Astrocyte (in vitro differentiated cells and primary cell): Measurements from ENCODE around the gene UBE2C. TPM values are rescaled to one million over a fixed set of nuclear protein-coding genes. Genes with fewer than 3 reads are reported as not detected.

Experiments used
- DNase-seq: peaks from one replicate; pipeline ENCODE4 v3.0.0-alpha.2; 2010; ENCODE audit warnings: low read depth
- FAIRE-seq: peaks from 2 replicates; lab custom pipeline; 2011; peaks lifted over from hg19 to GRCh38; lab: Jason Lieb, UNC
- H2AFZ ChIP-seq: 2 replicates; pipeline ENCODE4 v1.6.0; 2012; ENCODE audit warnings: low read depth, low read length, inconsistent platforms
- H3K27ac ChIP-seq: 2 replicates; pipeline ENCODE4 v1.5.1; 2011; ENCODE audit warnings: low read depth, low read length, inconsistent platforms
- H3K27me3 ChIP-seq: 2 replicates; pipeline ENCODE4 v1.6.0; 2011; ENCODE audit warnings: low read length, inconsistent platforms; ENCODE audit not compliant: insufficient read depth
- H3K36me3 ChIP-seq: 2 replicates; pipeline ENCODE4 v1.5.1; 2011; ENCODE audit warnings: low read length, inconsistent platforms; ENCODE audit not compliant: insufficient read depth
- H3K4me1 ChIP-seq: 2 replicates; pipeline ENCODE4 v1.5.1; 2011; ENCODE audit warnings: low read length, inconsistent platforms; ENCODE audit not compliant: insufficient read depth
- H3K4me2 ChIP-seq: 2 replicates; pipeline ENCODE4 v1.6.0; 2012; ENCODE audit warnings: low read length, inconsistent platforms
- H3K4me3 ChIP-seq: 2 replicates; pipeline ENCODE4 v1.5.1; 2011; ENCODE audit warnings: low read depth, mild to moderate bottlenecking, low read length, inconsistent platforms; ENCODE audit not compliant: insufficient read depth
- H3K79me2 ChIP-seq: 2 replicates; pipeline ENCODE4 v1.6.0; 2012; ENCODE audit warnings: mild to moderate bottlenecking, low read length, inconsistent platforms; ENCODE audit not compliant: insufficient read depth
- H3K9ac ChIP-seq: 2 replicates; pipeline ENCODE4 v1.6.0; 2012; ENCODE audit warnings: mild to moderate bottlenecking, low read length, inconsistent platforms
- H3K9me3 ChIP-seq: 2 replicates; pipeline ENCODE4 v1.5.1; 2012; ENCODE audit warnings: low read depth, mild to moderate bottlenecking, low read length, inconsistent platforms; ENCODE audit not compliant: insufficient read depth
- H4K20me1 ChIP-seq: 2 replicates; pipeline ENCODE4 v1.6.0; 2012; ENCODE audit warnings: low read length, inconsistent platforms; ENCODE audit not compliant: insufficient read depth
- H3K27ac Mint-ChIP-seq: one replicate; pipeline ENCODE4 v1.8.0; 2021; ENCODE audit warnings: mild to moderate bottlenecking, mixed read lengths; ENCODE audit not compliant: unreplicated experiment
- H3K27me3 Mint-ChIP-seq: one replicate; pipeline ENCODE4 v1.8.0; 2021; ENCODE audit warnings: low read depth, mixed read lengths; ENCODE audit not compliant: unreplicated experiment
- H3K36me3 Mint-ChIP-seq: one replicate; pipeline ENCODE4 v1.8.0; 2021; ENCODE audit warnings: low read depth, mixed read lengths; ENCODE audit not compliant: unreplicated experiment
- H3K4me1 Mint-ChIP-seq: one replicate; pipeline ENCODE4 v1.8.0; 2021; ENCODE audit warnings: low read depth, mixed read lengths; ENCODE audit not compliant: unreplicated experiment
- H3K4me3 Mint-ChIP-seq: one replicate; pipeline ENCODE4 v1.8.0; 2021; ENCODE audit warnings: mild to moderate bottlenecking, moderate library complexity, mixed read lengths; ENCODE audit not compliant: unreplicated experiment
- H3K9me3 Mint-ChIP-seq: one replicate; pipeline ENCODE4 v1.8.0; 2021; ENCODE audit warnings: mild to moderate bottlenecking, mixed read lengths; ENCODE audit not compliant: unreplicated experiment
- EZH2 ChIP-seq: IDR thresholded peaks from 2 replicates; pipeline ENCODE4 v1.6.1; 2012; ENCODE audit warnings: mild to moderate bottlenecking, low read length, inconsistent platforms; ENCODE audit not compliant: insufficient read depth
- total RNA-seq: library from RNA; stranded (reverse); gene quantifications from 2 replicates; pipeline ENCODE4 v1.2.1, GENCODE V29; 2021
- TF ChIP-seq, protein P1 (sequence below): IDR thresholded peaks from 2 replicates; pipeline ENCODE4 v1.5.1; 2011; ENCODE audit warnings: low read depth, mild to moderate bottlenecking, inconsistent platforms, low read length, moderate library complexity; ENCODE audit not compliant: insufficient read depth

Gene UBE2C
- total RNA-seq, 1 donor from 2014 or later, result 12.3 TPM

DNA sequence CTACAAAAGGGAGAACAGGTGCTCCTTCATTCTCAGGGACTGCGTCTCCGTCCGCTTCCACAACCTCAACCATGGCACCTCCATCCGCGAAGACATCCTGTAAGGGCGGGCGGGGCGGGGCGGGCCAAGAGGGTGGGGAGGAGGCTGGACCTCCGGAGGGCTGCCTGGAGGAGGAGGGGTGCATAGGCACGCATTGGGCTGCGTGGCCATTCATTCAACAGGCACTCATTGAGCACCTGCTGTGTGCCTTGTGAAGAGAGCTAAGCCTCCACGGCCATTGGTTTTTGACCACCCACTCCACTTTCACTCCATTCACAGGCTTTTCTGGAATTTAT lies 45.4 kb downstream of the UBE2C start:
- Histone ChIP-seq H3K4me2 (peak overlapping the region; percentile 94), H3K4me1 (peaks cover 24% of the 10 kb centered on the region), H3K79me2 (peaks cover 26% of the 10 kb centered on the region), H4K20me1 (peaks cover 10% of the 10 kb centered on the region), H3K27ac (no peak overlapping the region), H2AFZ (peak overlapping the region; percentile 76), H3K9ac (peak overlapping the region; percentile 89), H3K4me3 (peak overlapping the region; percentile 90), H3K9me3 (no peaks in the 10 kb centered on the region), H3K27me3 (no peaks in the 10 kb centered on the region), H3K36me3 (no peaks in the 10 kb centered on the region)
- H3K4me1 Mint-ChIP-seq, result peaks cover 13% of the 10 kb centered on the region
- peak overlapping the region; percentile 79 for H3K27ac Mint-ChIP-seq
- TF ChIP-seq, protein P1, sequence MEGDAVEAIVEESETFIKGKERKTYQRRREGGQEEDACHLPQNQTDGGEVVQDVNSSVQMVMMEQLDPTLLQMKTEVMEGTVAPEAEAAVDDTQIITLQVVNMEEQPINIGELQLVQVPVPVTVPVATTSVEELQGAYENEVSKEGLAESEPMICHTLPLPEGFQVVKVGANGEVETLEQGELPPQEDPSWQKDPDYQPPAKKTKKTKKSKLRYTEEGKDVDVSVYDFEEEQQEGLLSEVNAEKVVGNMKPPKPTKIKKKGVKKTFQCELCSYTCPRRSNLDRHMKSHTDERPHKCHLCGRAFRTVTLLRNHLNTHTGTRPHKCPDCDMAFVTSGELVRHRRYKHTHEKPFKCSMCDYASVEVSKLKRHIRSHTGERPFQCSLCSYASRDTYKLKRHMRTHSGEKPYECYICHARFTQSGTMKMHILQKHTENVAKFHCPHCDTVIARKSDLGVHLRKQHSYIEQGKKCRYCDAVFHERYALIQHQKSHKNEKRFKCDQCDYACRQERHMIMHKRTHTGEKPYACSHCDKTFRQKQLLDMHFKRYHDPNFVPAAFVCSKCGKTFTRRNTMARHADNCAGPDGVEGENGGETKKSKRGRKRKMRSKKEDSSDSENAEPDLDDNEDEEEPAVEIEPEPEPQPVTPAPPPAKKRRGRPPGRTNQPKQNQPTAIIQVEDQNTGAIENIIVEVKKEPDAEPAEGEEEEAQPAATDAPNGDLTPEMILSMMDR, result no peak
- H3K27me3 Mint-ChIP-seq, result no peaks in the 10 kb centered on the region
- no peaks in the 10 kb centered on the region for H3K9me3 Mint-ChIP-seq
- peak overlapping the region; percentile 96 for H3K4me3 Mint-ChIP-seq
- no peak for DNase-seq
- FAIRE-seq, result no peak
- peaks cover 10% of the 10 kb centered on the region for H3K36me3 Mint-ChIP-seq

DNA sequence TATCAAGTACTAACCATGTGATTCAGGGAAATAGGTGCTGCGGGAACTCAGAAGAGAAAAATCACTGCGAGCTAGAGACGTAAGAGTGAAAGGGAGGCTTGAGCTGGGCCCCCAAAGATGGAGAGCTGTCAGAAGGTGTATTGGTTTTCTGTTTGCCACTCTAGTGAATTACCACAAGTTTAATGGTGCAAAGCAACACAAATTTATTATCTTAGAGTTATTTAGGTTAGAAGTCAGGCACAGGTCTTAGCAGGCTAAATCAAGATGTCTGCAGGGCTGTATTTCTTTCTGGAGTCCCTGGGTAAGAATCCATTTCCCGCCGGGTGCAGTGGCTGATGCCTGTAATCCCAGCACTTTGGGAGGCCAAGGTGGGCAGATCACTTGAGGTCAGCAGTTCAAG lies 47.5 kb downstream of the UBE2C start:
- H3K4me1 ChIP-seq, result peaks cover 24% of the 10 kb centered on the region
- H3K4me3 ChIP-seq, result no peak overlapping the region
- H3K9me3 ChIP-seq, result no peaks in the 10 kb centered on the region
- H3K27me3 ChIP-seq, result no peaks in the 10 kb centered on the region
- Mint-ChIP-seq H3K9me3 (no peaks in the 10 kb centered on the region), H3K27ac (no peak overlapping the region), H3K4me3 (no peak overlapping the region), H3K36me3 (peaks cover 2% of the 10 kb centered on the region), H3K27me3 (no peaks in the 10 kb centered on the region), H3K4me1 (peaks cover 13% of the 10 kb centered on the region)
- H3K36me3 ChIP-seq, result no peaks in the 10 kb centered on the region
- H3K9ac ChIP-seq, result no peak overlapping the region
- FAIRE-seq (no peak), DNase-seq (no peak)
- no peak overlapping the region for H3K4me2 ChIP-seq
- peaks cover 5% of the 10 kb centered on the region for H4K20me1 ChIP-seq
- peaks cover 21% of the 10 kb centered on the region for H3K79me2 ChIP-seq
- no peak overlapping the region for H2AFZ ChIP-seq
- no peak overlapping the region for H3K27ac ChIP-seq
- TF ChIP-seq EZH2, result no peak
- TF ChIP-seq, protein P1, result no peak

DNA sequence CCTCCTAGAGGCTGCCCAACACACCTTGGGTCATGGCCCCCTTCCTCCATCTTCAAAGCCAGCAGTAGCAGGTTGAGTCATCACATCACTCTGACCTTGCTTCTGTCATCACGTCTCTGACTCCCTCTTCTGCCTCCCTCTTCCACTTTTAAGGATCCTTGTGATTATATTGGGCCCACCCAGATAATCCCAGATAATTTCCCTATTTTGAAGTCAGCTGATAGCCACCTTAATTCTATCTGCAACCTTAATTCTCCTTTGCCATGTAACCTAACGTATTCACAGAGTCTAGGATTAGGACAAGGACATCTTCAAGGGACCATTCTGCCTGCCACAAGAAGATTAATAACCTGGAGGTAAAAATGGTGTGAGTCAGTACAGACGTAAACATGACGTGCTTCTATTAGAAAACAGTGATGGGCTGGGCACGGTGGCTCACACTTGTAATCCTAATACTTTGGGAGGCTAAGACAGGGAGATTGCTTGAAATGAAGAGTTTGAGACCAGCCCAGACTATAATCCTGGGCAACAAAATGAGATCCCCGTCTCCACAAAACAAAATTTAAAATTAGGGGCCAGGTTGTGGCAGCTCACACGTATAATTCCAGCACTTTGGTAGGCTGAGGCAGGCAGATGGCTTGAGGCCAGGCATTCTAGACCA lies 48.2 kb downstream of the UBE2C start:
- Mint-ChIP-seq H3K9me3 (no peaks in the 10 kb centered on the region), H3K4me3 (no peak overlapping the region), H3K27ac (peak overlapping the region; percentile 1), H3K4me1 (peaks cover 13% of the 10 kb centered on the region), H3K36me3 (peaks cover 2% of the 10 kb centered on the region), H3K27me3 (no peaks in the 10 kb centered on the region)
- Histone ChIP-seq H3K9me3 (no peaks in the 10 kb centered on the region), H3K27ac (no peak overlapping the region), H3K9ac (no peak overlapping the region), H3K79me2 (peaks cover 17% of the 10 kb centered on the region), H4K20me1 (peaks cover 4% of the 10 kb centered on the region), H3K27me3 (no peaks in the 10 kb centered on the region), H3K36me3 (no peaks in the 10 kb centered on the region), H3K4me1 (peaks cover 24% of the 10 kb centered on the region), H3K4me3 (no peak overlapping the region), H3K4me2 (no peak overlapping the region), H2AFZ (no peak overlapping the region)
- peak; percentile 42 for DNase-seq
- TF ChIP-seq, protein P1, result no peak
- no peak for TF ChIP-seq EZH2
- no peak for FAIRE-seq
